Measurements from ENCODE around the gene NUCKS1.

The NUCKS1 gene

DNA sequence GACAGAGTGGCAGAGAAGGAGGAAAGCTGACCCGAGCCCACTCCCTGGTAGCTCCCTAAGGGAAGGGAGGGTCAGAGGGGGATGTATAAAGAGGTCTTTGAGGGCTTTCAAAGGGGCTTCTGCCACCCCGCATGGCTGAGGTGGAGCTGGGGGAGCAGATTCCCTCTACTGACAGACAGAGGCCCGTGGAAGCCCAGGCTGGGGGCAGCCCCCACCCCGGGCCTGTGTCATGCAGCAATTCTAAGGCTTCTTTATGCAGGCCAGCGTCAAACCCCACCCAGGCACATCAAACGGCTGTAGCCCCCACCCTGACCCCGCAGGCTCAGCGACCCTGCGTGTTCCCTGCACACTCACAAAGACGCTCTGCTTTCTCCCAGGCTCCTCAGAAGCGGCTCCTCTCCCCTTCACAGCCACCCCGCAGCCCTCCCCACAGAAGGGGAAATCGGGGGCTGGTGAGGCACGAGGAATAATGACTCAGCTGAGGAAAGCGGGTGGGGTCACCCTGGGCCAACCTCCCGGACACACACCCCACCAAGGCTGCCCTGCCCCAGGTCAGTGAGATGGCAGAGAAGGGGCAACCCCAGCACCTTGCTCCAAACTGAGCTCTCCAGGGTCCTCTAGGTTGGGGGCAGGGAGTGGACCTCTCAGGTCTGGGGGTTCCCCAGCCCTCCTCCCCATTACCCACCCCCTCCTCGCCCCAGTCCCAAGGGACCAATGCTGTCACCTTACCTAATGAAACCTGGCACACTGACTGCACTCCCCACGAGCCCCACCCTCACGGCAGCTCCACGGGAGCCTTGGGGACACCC, 80.4 kb downstream of the NUCKS1 start:
- no peak for DNase-seq (ENCODE audit: low spot score)

DNA sequence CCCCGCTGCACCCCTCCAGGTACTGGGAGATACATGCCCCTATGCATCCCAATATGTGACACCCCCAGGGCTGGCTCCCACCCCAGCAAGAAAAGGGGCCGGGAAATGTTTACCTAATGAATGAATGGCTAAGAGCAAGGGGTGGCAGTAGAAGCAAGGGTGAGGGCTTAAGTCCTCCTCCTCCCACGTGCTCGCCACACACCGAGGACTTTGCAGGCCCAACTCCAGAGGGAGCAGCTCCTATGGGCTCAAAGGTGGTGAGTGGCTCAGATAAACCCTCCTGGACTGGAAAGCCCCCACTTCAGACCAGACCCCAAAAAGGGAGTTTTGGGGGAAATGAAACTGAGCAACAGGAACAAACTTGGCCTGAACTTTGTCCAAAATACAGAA, 81.0 kb downstream of the NUCKS1 start:
- DNase-seq (ENCODE audit: low spot score), result no peak

DNA sequence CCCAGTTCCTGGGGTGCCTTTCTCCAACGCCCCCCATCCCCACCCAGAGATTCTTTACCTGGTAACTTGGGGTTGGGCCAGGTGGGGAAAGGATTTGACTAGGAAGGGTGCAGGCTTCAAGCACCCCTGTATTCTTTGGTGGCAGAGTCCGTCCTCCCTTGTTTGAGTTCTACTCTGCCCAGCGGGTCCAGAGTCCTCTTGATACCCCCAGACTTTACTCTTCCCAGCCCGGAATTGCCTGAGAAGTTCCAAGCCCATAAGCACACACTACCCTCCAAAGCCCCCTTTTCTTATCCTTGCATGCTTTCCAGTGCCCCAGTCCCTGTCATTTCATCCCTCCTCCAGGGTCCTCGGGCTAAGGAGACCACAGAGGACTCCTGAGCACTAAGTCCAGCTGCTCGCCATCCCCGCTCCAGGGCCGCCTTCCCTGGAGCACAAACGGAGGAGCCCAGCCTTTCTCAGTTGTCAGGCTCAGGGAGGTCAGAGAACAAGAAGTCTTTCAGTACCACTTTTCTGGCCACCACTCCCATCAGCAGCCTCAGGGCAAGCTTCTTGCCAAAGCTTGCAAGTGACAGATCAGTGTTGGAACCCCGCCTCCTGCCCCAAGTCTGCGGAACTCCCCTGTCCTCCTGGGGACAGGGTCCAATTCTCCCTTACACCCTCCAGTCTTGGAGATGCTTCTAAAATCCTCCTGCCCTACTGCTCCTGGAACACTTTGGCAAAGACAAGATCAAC, 81.9 kb downstream of the NUCKS1 start:
- no peak for DNase-seq (ENCODE audit: low spot score)

DNA sequence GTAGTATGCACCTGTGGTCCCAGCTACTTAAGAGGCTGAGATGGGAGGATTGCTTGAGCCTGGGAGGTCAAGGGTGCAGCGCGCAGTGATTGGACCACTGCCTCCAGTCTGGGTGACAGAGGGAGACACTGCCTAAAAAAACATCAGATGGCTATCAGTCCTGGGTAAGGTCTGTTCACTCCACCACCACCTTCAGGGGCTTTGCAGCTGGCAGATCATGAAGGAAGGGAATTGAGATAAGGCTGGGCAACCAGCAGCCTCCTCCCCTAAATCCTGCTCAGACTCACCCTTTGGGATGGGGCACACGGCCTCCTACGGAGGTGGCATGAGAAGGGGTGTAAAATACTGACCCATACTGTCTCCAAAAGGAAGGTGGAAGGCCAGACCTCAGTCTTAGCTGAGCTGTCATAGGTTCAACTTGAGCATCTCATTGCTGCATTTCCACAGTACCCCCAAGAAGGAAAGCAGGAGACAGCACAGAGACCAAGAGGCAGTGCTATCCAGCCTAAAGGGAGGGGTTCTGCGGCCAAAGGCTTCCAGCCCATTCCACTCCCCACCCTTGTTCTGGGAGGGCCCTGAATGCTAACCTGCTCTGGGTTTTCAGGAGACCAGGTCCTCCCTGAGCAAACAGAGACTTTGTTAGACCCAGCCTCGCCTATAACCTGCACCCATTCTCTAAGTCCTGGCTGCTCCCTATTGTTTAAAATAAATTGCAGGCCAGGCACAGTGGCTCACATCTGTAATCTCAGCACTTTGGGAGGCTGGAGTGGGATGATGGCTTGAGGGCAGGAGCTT, 83.4 kb downstream of the NUCKS1 start:
- DNase-seq (ENCODE audit: low spot score), result no peak

DNA sequence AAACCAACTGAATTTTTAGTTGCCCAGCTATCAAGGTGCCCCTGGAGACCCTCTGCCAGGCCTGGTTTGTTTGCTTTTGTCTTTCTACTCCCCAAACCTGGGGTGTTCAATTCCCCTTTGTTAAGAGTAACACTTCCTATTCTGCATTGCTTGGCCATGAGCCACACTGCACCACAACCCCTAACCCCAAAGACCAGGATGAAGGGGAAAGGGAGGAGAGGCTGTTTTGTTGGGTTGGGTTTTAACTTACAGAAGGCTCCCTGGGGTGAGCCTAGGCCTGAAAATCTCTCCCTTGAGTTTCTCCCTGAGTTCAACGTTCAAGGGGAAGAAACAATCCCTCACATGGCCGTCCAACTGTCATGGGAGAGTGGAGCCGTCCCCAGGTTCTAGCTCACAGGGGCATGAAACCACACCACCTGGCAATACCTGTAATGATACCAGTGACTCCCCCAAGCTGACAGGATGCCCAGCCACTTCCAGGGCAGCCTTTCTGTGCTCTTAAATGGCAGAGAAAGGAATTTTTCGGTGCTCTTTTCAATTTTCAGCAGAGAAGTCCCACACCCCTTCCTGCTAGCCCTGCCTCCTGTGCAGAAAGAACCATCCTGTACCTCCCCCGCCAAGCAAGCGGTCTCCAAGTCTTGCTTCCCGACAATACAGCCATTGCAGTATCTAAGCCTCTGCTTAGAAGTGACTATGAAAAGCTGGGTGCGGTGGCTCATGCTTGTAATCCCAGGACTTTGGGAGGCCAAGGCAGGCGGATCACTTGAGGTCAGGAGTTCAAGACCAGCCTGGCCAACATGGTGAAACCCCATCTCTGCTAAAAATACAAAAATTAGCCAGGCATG, 84.6 kb downstream of the NUCKS1 start:
- DNase-seq (ENCODE audit: low spot score), result no peak

DNA sequence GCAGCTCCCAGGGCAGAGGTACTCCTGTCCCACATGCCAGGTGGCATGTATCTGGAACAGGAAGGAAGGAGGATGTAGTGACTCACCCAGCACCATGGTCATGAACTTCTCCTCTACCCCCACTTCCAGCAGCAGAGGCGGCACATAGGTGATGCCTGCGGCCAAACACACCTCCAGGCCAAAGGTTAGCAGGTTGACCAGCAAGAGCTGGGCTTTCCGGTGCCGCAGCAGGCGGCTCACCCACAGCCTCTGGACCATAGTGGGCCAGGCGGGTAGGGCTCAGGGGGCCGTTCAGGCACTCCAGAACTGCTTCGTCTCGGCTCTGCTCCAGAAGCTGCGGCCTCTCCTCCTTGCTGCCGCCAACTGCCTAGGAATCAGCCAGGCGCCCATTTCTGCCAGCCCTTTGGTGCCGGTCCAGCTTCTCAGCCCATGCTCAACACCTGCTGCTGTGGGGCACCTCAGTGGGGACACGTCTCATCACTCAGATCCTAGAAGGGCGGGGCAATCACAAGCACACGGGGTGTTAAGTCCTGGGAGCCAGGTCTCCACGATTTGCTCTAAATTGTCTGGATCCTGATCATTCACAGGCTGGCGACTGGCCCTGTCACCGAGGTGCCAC, 85.5 kb downstream of the NUCKS1 start:
- no peak for DNase-seq (ENCODE audit: low spot score)

DNA sequence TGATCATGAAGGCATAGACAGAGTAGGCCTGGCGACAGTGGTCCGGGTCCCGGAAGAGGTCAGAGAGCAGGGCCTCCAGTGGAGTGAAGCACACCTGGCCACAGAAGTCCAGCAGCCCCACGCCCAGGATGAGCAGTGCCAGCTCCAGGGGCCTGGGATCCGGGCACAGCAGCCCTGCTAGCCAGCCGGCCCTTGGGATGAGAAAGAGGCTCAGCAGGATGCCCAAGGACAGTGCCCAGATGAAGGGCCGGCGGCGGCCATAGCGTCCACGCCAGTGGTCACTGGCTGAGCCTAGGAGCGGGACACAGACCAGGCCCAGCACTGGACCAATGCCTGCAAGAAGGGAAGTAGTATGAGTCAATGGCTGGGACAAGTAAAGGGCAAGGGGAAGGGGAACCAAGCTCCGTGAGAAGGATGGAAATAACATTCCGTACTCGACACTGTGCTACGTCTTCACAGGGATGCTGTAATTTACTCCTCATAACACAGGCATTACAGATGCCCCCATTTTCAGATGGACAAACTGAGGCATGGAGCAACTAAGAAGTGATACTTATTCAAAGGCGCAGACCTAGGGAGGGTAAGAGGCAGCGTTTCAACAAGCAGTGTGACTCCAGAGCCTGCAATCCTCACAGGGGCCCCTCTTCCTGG, 86.6 kb downstream of the NUCKS1 start:
- DNase-seq (ENCODE audit: low spot score), result no peak
